Loucy (cell line): ENCODE data around the gene ACAN.
A peak's percentile ranks its signal among the peaks of the same experiment; 100 is the strongest.

Source experiments
- H2AFZ ChIP-seq: fragments of 200-600 bp; sonication (generic); 2 replicates; pipeline ENCODE4 v1.6.0; 2016; ENCODE audit warnings: antibody characterized with exemption, mild to moderate bottlenecking, low read length, moderate library complexity
- H3F3A ChIP-seq: fragments of 200-600 bp; 2 replicates; pipeline ENCODE4 v1.6.0; 2016; ENCODE audit warnings: antibody characterized with exemption, low read depth, mild to moderate bottlenecking
- H3K27me3 ChIP-seq: fragments of 200-600 bp; sonication (generic); 2 replicates; pipeline ENCODE4 v1.6.1; 2014; ENCODE audit warnings: low read length, mild to moderate bottlenecking; ENCODE audit not compliant: insufficient read depth, poor library complexity, severe bottlenecking
- H3K36me3 ChIP-seq: fragments of 200-600 bp; sonication (generic); 2 replicates; pipeline ENCODE4 v1.6.1; 2016; ENCODE audit warnings: low read length; ENCODE audit not compliant: insufficient read depth
- H3K4me1 ChIP-seq: fragments of 200-600 bp; sonication (generic); 2 replicates; pipeline ENCODE4 v1.5.1; 2014; ENCODE audit warnings: low read length, mild to moderate bottlenecking; ENCODE audit not compliant: insufficient read depth, poor library complexity, severe bottlenecking
- H3K4me2 ChIP-seq: fragments of 200-600 bp; sonication (generic); 2 replicates; pipeline ENCODE4 v1.6.0; 2014; ENCODE audit warnings: antibody characterized with exemption, low read length, low read depth, mild to moderate bottlenecking; ENCODE audit not compliant: poor library complexity, severe bottlenecking
- H3K4me3 ChIP-seq: fragments of 200-600 bp; sonication (generic); 2 replicates; pipeline ENCODE4 v1.5.1; 2014; ENCODE audit warnings: low read length, mild to moderate bottlenecking, mixed read lengths; ENCODE audit not compliant: poor library complexity, severe bottlenecking
- H3K79me2 ChIP-seq: fragments of 200-600 bp; sonication (generic); 2 replicates; pipeline ENCODE4 v1.6.1; 2014; ENCODE audit warnings: low read length; ENCODE audit not compliant: insufficient read depth
- H3K9ac ChIP-seq: fragments of 200-600 bp; sonication (generic); 2 replicates; pipeline ENCODE4 v1.6.0; 2014; ENCODE audit warnings: mild to moderate bottlenecking, low read depth, low read length, moderate library complexity; ENCODE audit not compliant: poor library complexity, severe bottlenecking
- H3K9me2 ChIP-seq: fragments of 200-600 bp; sonication (generic); replicated peaks from 2 replicates; pipeline ENCODE4 v1.6.1; 2016; ENCODE audit warnings: low read depth, low read length, mixed read lengths
- H3K9me3 ChIP-seq: fragments of 200-600 bp; sonication (generic); 2 replicates; pipeline ENCODE4 v1.6.1; 2014; ENCODE audit warnings: mild to moderate bottlenecking, antibody characterized with exemption, low read length, low read depth; ENCODE audit not compliant: insufficient read depth
- H4K20me1 ChIP-seq: fragments of 200-600 bp; sonication (generic); 2 replicates; pipeline ENCODE4 v1.6.0; 2014; ENCODE audit warnings: antibody characterized with exemption, low read length, mild to moderate bottlenecking; ENCODE audit not compliant: insufficient read depth, poor library complexity, severe bottlenecking
- EZH2phosphoT487 ChIP-seq: fragments of 200-600 bp; IDR thresholded peaks from 2 replicates; pipeline ENCODE4 v1.6.1; 2018; ENCODE audit warnings: antibody characterized with exemption, mild to moderate bottlenecking, moderate library complexity, borderline replicate concordance
- TF ChIP-seq, protein P1 (sequence below): fragments of 200-600 bp; sonication (generic); conservative IDR thresholded peaks from 2 replicates; pipeline ENCODE4 v1.5.1; 2014; ENCODE audit warnings: mild to moderate bottlenecking, antibody characterized with exemption, low read length

Gene ACAN

DNA sequence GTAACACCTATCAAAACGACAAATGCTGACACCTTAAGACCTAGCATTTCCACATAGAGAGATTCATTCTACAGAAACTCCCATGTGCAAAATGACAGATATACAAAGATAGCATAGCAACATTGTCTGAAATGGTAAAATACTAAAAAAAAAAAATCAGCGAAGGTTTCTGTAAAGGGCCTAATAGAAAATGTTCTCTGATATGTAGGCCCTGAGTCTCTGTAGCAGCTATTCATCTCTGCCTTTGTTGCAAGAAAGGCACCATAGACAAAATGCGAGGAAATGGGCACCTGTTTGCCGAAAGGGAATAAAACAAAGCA lies 110.6 kb downstream of the ACAN start:
- Histone ChIP-seq H3K9me3 (no peaks in the 10 kb centered on the region), H3F3A (no peaks in the 10 kb centered on the region), H3K9ac (peak overlapping the region; percentile 94), H3K4me2 (peak overlapping the region; percentile 99), H4K20me1 (peaks cover 12% of the 10 kb centered on the region), H3K79me2 (peaks cover 41% of the 10 kb centered on the region), H3K9me2 (no peaks in the 10 kb centered on the region), H3K4me3 (peak overlapping the region; percentile 81), H3K36me3 (no peaks in the 10 kb centered on the region), H3K27me3 (no peaks in the 10 kb centered on the region), H2AFZ (peak overlapping the region; percentile 90; the same call in 1 of the 2 replicates), H3K4me1 (peaks cover 40% of the 10 kb centered on the region)
- no peak for TF ChIP-seq EZH2phosphoT487
- TF ChIP-seq, protein P1, sequence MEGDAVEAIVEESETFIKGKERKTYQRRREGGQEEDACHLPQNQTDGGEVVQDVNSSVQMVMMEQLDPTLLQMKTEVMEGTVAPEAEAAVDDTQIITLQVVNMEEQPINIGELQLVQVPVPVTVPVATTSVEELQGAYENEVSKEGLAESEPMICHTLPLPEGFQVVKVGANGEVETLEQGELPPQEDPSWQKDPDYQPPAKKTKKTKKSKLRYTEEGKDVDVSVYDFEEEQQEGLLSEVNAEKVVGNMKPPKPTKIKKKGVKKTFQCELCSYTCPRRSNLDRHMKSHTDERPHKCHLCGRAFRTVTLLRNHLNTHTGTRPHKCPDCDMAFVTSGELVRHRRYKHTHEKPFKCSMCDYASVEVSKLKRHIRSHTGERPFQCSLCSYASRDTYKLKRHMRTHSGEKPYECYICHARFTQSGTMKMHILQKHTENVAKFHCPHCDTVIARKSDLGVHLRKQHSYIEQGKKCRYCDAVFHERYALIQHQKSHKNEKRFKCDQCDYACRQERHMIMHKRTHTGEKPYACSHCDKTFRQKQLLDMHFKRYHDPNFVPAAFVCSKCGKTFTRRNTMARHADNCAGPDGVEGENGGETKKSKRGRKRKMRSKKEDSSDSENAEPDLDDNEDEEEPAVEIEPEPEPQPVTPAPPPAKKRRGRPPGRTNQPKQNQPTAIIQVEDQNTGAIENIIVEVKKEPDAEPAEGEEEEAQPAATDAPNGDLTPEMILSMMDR, result no peak

DNA sequence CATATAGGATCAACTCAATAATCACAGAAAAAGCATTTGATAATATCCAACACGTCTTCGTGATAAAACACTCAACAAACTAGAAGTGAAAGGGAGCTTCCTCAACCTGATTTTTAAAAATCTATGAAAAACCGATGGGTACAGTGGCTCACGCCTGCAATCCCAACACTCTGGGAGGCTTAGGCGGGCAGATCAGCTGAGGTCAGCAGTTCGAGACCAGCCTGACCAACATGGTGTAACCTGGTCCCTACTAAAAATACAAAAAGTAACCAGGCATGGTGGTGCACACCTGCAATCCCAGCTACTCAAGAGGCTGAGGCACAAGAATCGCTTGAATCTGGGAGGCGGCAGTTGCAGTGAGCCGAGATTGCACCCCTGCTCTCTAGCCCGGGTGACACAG lies 112.1 kb downstream of the ACAN start:
- no peak overlapping the region for H3K4me3 ChIP-seq
- peaks cover 10% of the 10 kb centered on the region for H4K20me1 ChIP-seq
- peaks cover 31% of the 10 kb centered on the region for H3K4me1 ChIP-seq
- H3F3A ChIP-seq, result no peaks in the 10 kb centered on the region
- no peaks in the 10 kb centered on the region for H3K27me3 ChIP-seq
- no peak overlapping the region for H3K9ac ChIP-seq
- peaks cover 27% of the 10 kb centered on the region for H3K79me2 ChIP-seq
- H3K9me3 ChIP-seq, result no peaks in the 10 kb centered on the region
- no peak overlapping the region for H3K4me2 ChIP-seq
- no peak for TF ChIP-seq EZH2phosphoT487
- TF ChIP-seq, protein P1, result no peak
- H3K36me3 ChIP-seq, result no peaks in the 10 kb centered on the region
- no peaks in the 10 kb centered on the region for H3K9me2 ChIP-seq
- H2AFZ ChIP-seq, result no peak overlapping the region

DNA sequence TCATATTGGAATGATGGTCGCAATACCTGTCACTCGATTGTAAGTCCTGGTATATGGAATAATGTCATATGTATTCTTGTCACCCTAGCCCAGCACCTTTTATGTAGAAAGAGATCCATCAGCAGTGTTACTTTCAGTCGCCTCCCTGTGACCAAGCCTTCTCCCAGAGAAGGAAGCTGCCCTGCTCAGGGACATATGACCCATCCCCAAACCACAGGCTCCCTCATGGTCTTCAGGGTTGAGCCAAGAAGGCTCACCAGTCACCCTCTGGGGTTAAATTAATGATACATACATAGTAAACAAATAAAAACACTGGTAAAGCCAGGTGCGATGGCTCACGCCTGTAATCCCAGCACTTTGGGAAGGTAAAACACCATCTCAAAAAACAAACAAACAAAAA lies 114.5 kb downstream of the ACAN start:
- H3F3A ChIP-seq, result no peaks in the 10 kb centered on the region
- no peaks in the 10 kb centered on the region for H3K36me3 ChIP-seq
- H3K9me3 ChIP-seq, result no peaks in the 10 kb centered on the region
- H3K9me2 ChIP-seq, result no peaks in the 10 kb centered on the region
- no peak for TF ChIP-seq EZH2phosphoT487
- TF ChIP-seq, protein P1, result no peak
- no peak overlapping the region for H3K9ac ChIP-seq
- H3K4me3 ChIP-seq, result no peak overlapping the region
- no peak overlapping the region for H3K4me2 ChIP-seq
- H3K27me3 ChIP-seq, result no peaks in the 10 kb centered on the region
- H3K4me1 ChIP-seq, result peaks cover 11% of the 10 kb centered on the region
- no peaks in the 10 kb centered on the region for H4K20me1 ChIP-seq
- H2AFZ ChIP-seq, result no peak overlapping the region
- peaks cover 3% of the 10 kb centered on the region for H3K79me2 ChIP-seq
